Type B pancreatic cell (in vitro differentiated cells): ENCODE measurements around the gene ADRA2B. TPM values are rescaled to one million over a fixed set of nuclear protein-coding genes. Genes with fewer than 3 reads are reported as not detected.

ENCODE experiments used
- DNase-seq: peaks from one replicate; pipeline ENCODE4 v3.0.0; 2021; ENCODE audit warnings: mixed read lengths; ENCODE audit not compliant: unreplicated experiment; ENCODE audit errors: extremely low spot score
- H3K27ac Mint-ChIP-seq: 2 replicates; pipeline ENCODE4 v1.8.0; 2021; ENCODE audit warnings: mild to moderate bottlenecking, mixed read lengths
- H3K27me3 Mint-ChIP-seq: 2 replicates; pipeline ENCODE4 v1.8.0; 2021; ENCODE audit warnings: mixed read lengths
- H3K36me3 Mint-ChIP-seq: 2 replicates; pipeline ENCODE4 v1.8.0; 2021; ENCODE audit warnings: mixed read lengths
- H3K4me1 Mint-ChIP-seq: one replicate; pipeline ENCODE4 v1.8.0; 2021; ENCODE audit warnings: mixed read lengths; ENCODE audit not compliant: unreplicated experiment
- H3K4me3 Mint-ChIP-seq: 2 replicates; pipeline ENCODE4 v1.8.0; 2021; ENCODE audit warnings: mild to moderate bottlenecking, mixed read lengths
- H3K9me3 Mint-ChIP-seq: 2 replicates; pipeline ENCODE4 v1.8.0; 2021; ENCODE audit warnings: mixed read lengths
- CTCF ChIP-seq: fragments of 200-600 bp; sonication (generic); conservative IDR thresholded peaks from 2 replicates; pipeline ENCODE4 v1.5.0; 2021; ENCODE audit warnings: antibody characterized with exemption, mild to moderate bottlenecking
- total RNA-seq: library from RNA; stranded (reverse); gene quantifications from 2 replicates; pipeline ENCODE4 v1.2.1, GENCODE V29; 2021; ENCODE audit warnings: low replicate concordance

Gene ADRA2B
- total RNA-seq, 1 donor from 2014 or later: 2.4 TPM

GRCh38 chr2:96113951-96114350 lies 2.4 kb downstream of the ADRA2B start:
- Mint-ChIP-seq H3K9me3 (no peaks in the 10 kb centered on the region), H3K4me1 (peaks cover 7% of the 10 kb centered on the region), H3K27ac (peak overlapping the region; percentile 21), H3K36me3 (no peaks in the 10 kb centered on the region), H3K27me3 (peaks cover 18% of the 10 kb centered on the region), H3K4me3 (peak overlapping the region; percentile 64)
- DNase-seq: no peak
- TF ChIP-seq CTCF: no peak

DNA sequence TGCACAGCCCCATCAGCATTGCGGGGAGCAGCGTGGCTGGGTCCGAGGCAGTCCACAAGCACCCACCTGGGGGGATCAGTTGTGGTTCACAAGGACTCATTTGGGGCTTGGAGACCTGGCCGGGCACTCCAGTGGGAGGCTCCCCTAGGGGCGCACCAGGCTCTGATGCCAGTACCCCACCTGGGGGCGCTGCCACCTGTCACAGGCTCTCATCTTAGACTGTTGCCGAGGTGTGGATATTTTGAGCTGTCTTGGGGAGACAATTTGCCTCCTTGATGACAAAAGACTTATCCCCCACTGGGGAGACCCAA lies 3.0 kb downstream of the ADRA2B start:
- TF ChIP-seq CTCF: no peak
- Mint-ChIP-seq H3K4me3 (peak overlapping the region; percentile 64), H3K9me3 (no peaks in the 10 kb centered on the region), H3K4me1 (peaks cover 12% of the 10 kb centered on the region), H3K27ac (no peak overlapping the region), H3K27me3 (peaks cover 15% of the 10 kb centered on the region), H3K36me3 (no peaks in the 10 kb centered on the region)
- no peak for DNase-seq

- no peak for TF ChIP-seq CTCF
- no peak for DNase-seq
- H3K9me3 Mint-ChIP-seq: no peaks in the 10 kb centered on the region
- H3K27ac Mint-ChIP-seq: no peak overlapping the region
- H3K4me3 Mint-ChIP-seq: peak overlapping the region; percentile 64
- H3K4me1 Mint-ChIP-seq: peaks cover 16% of the 10 kb centered on the region
- no peaks in the 10 kb centered on the region for H3K36me3 Mint-ChIP-seq
- peaks cover 10% of the 10 kb centered on the region for H3K27me3 Mint-ChIP-seq
Measured at GRCh38 chr2:96112501-96113366, 3.6 kb downstream of the ADRA2B start.

DNA sequence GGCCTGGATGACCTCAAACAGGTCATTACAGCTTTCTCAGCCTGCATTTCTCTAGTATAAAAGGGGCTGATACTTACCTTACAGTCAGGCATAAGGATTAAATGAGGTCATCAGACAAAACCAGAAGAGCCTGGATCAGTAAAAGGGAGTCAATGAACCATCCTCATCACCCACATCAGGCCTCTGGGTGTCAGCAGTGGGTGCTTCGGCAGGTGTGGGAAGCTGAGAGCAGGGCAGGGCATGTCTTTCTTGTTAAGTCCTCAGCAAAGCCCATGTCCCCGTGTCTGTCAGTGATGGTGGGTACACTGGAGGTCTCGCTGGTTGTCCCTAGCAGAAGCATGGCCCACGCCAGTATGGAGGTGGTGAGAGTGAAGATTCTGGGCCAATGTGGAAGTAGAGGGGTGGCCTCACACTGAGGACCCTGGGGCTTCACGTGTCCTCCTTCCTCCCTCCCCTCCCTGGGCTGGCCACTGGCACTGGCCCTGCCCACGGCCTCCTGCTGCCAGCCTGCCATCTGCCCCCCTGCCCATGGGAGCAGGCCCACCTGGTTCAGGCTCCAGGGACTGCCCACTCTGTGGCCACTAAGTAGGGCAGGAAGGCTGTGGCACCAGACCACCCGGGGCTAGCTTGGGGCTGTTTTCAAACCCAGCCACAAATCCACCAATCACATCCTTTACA lies 4.4 kb downstream of the ADRA2B start:
- Mint-ChIP-seq H3K27me3 (peaks cover 7% of the 10 kb centered on the region), H3K9me3 (no peaks in the 10 kb centered on the region), H3K4me1 (peaks cover 11% of the 10 kb centered on the region), H3K36me3 (no peaks in the 10 kb centered on the region), H3K4me3 (peak overlapping the region; percentile 52), H3K27ac (peak overlapping the region; percentile 51)
- DNase-seq: no peak
- TF ChIP-seq CTCF: no peak

GRCh38 chr2:96111257-96111640 lies 5.1 kb downstream of the ADRA2B start:
- peak overlapping the region; percentile 51 for H3K27ac Mint-ChIP-seq
- DNase-seq: no peak
- H3K4me3 Mint-ChIP-seq: no peak overlapping the region
- H3K9me3 Mint-ChIP-seq: no peaks in the 10 kb centered on the region
- H3K27me3 Mint-ChIP-seq: peaks cover 7% of the 10 kb centered on the region
- no peak for TF ChIP-seq CTCF
- H3K4me1 Mint-ChIP-seq: peaks cover 11% of the 10 kb centered on the region
- H3K36me3 Mint-ChIP-seq: no peaks in the 10 kb centered on the region
